Measurements from ENCODE around the gene KIF20B.

DNA sequence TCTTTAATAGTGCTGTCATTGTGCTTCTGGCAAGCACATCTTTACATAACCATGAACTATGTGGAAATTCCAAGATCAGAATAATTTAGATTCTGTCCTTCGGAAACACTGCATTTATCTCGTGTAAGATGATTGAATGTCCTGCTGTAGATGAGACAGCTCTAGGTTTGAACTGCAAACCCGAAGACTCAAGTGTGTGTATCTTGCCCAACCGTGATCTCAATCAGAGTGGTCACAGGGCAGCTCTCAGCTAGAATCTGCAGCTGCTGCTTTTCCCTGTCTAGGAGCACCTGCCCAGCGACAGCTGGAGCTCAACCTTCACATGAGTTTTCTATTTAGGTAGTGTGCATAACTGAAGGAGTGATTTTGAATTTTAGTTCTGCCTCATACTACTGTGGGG is 17.5 kb upstream of the KIF20B start:
- TF ChIP-seq CTCF (conservative IDR thresholded peaks at IDR 0.05; ENCODE audit: low read depth, low read length) (no peak), EZH2 (IDR thresholded peaks at IDR 0.05; ENCODE audit: borderline replicate concordance, low read depth, low read length, poor library complexity, severe bottlenecking) (no peak)

All from A673 (cell line).